HEK293 (cell line): ENCODE data around the gene TNP2.

ENCODE experiments used
- CTCF ChIP-seq: fragments of 450-650 bp; formaldehyde crosslinking; IDR thresholded peaks from 2 replicates; pipeline ENCODE4 v1.5.1; 2016; ENCODE audit warnings: missing biosample characterization, missing genetic modification characterization
- PATZ1 ChIP-seq: fragments of 450-650 bp; formaldehyde crosslinking; IDR thresholded peaks from 2 replicates; pipeline ENCODE4 v1.5.1; 2016; ENCODE audit warnings: missing biosample characterization, missing genetic modification characterization

GRCh38 chr16:11257131-11257938 is 11.8 kb downstream of the TNP2 start:
- TF ChIP-seq CTCF (tag by site-specific recombination) (peak; percentile 80), PATZ1 (tag by site-specific recombination) (peak; percentile 14; the same call in 1 of the 2 replicates)
